K562 (cell line): Measurements from ENCODE around the gene TCFL5. TPM values are rescaled to one million over a fixed set of nuclear protein-coding genes. Genes with fewer than 3 reads are reported as not detected.
A peak's percentile ranks its signal among the peaks of the same experiment; 100 is the strongest.

Source experiments
- HMG20A ChIP-seq: fragments of 450-650 bp; formaldehyde crosslinking; conservative IDR thresholded peaks from 2 replicates; pipeline ENCODE4 v1.4.0; 2020; ENCODE audit warnings: mild to moderate bottlenecking, mixed read lengths
- L3MBTL2 ChIP-seq: fragments of 450-650 bp; IDR thresholded peaks from 2 replicates; pipeline ENCODE4 v1.6.1; 2016; ENCODE audit warnings: mild to moderate bottlenecking, moderate library complexity
- PATZ1 ChIP-seq: fragments of 250-450 bp; sonication (Bioruptor Pico); IDR thresholded peaks from 2 replicates; pipeline ENCODE4 v1.5.0; 2020; ENCODE audit warnings: mild to moderate bottlenecking, borderline replicate concordance
- PHB ChIP-seq: fragments of 250-450 bp; sonication (Bioruptor Pico); IDR thresholded peaks from 2 replicates; pipeline ENCODE4 v1.5.0; 2021
- TAF1 ChIP-seq: IDR thresholded peaks from 2 replicates; pipeline ENCODE4 v1.6.1; 2011; ENCODE audit warnings: mild to moderate bottlenecking, low read length, moderate library complexity; ENCODE audit not compliant: insufficient read depth, control insufficient read depth, severe bottlenecking; ENCODE audit errors: extremely low read depth
- YY1 ChIP-seq, 3 experiments: IDR thresholded peaks; 2 replicates each; pipeline ENCODE4 v1.6.1; 2011; ENCODE audit warnings: low read length in 2 of 3, mild to moderate bottlenecking in 2 of 3, moderate library complexity in 2 of 3, borderline replicate concordance in 1 of 3, control low read depth in 1 of 3, low read depth in 1 of 3; ENCODE audit not compliant: insufficient read depth in 3 of 3, insufficient replicate concordance in 2 of 3, control insufficient read depth in 1 of 3, insufficient read length in 1 of 3; ENCODE audit errors: extremely low read depth in 1 of 3
- ZBTB40 ChIP-seq, 2 experiments: fragments of 450-650 bp in 1 of 2; sonication (generic) in 1 of 2; formaldehyde crosslinking in 1 of 2; IDR thresholded peaks; 2 replicates each; pipeline versions ENCODE4 v1.7.1 to v1.9.0; 2016 to 2022; ENCODE audit warnings: inconsistent platforms in 1 of 2, mild to moderate bottlenecking in 1 of 2, missing genetic modification reagents in 1 of 2
- ZNF146 ChIP-seq: IDR thresholded peaks from one replicate; pipeline ENCODE4 v1.6.1; 2018; ENCODE audit warnings: missing compliant biosample characterization; ENCODE audit not compliant: unreplicated experiment
- ZNF175 ChIP-seq: fragments of 200-800 bp; sonication (Bioruptor generic); IDR thresholded peaks from 2 replicates; pipeline ENCODE4 v1.6.1; 2016; ENCODE audit warnings: low read depth, mild to moderate bottlenecking, missing genetic modification characterization, missing compliant biosample characterization
- ZSCAN29 ChIP-seq: fragments of 450-650 bp; IDR thresholded peaks from 2 replicates; pipeline ENCODE4 v1.6.1; 2017
- polyA plus RNA-seq, 8 experiments: library from polyadenylated mRNA; depleted of rRNA in 4 of 8; stranded (reverse) in 5 of 8; unstranded in 3 of 8; fragments of >200 nt; fragmentation: Nextera tagmentation in 2 of 8; fragmentation: Illumina TruSeq in 1 of 8; extraction: Ambion mirVana in 2 of 8; extraction: Trizol in 1 of 8; gene quantifications; 2 replicates each; pipeline versions ENCODE4 v1.2.1 to v1.2.3, GENCODE V29; 2011 to 2014; ENCODE audit warnings: inconsistent platforms in 1 of 8, missing spikeins in 1 of 8
- total RNA-seq, 7 experiments: library from RNA; depleted of rRNA in 6 of 7; stranded (reverse); fragments of >200 nt in 6 of 7; fragmentation: Illumina TruSeq in 2 of 7; extraction: Trizol in 2 of 7; gene quantifications; 2 replicates each; pipeline versions ENCODE4 v1.2.1 to v1.2.3, GENCODE V29; 2011 to 2021; ENCODE audit warnings: low replicate concordance in 1 of 7
- TF ChIP-seq, protein P1 (sequence below): fragments of 200-400 bp; formaldehyde crosslinking; IDR thresholded peaks from 2 replicates; pipeline ENCODE4 v1.6.1; 2017; ENCODE audit warnings: mild to moderate bottlenecking, low read depth, low read length, moderate library complexity

The TCFL5 gene
- total and polyA plus RNA-seq, 9 of the 15 experiments (the other 6 are each of a cell fraction or from before 2014, with no cell fraction given) = 1.00 to 12.6 (median 9.1) TPM

DNA sequence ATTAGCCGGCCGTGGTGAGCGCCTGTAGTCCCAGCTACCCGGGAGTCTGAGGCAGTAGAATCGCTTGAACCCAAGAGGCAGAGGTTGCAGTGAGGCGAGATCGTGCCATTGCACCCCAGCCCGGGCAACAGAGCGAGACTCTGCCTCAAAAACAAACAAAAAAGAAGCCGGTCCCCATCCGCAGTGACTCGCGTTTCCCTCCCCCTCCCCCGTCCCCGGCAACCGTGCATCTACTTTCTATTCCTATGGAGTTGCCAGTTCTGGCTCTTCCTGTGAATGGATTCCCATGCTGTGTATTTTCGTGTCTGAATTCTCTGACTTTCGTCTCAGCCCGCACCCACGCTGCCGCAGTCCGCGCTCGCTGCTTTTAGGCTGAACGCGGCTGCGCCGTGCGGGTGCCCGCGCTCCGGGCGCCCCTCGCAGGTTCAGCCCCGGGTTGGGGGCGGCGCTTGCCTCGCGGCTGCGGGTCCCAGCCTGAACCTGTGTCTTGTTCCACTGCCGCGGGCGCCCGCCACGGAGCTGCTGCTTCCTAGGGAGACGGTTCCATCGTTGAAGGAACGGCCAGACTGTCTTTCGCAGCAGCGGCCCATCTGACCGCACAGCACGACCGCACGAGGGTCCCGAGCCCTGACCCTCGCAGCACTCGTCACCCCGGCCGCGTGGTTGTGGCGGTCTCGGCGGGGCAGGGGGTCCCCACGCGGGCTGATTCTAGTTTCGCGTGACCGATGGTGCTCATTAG lies 66.4 kb downstream of the TCFL5 start (continued):
- no peak for TF ChIP-seq PATZ1
- TF ChIP-seq ZSCAN29 = no peak
- TF ChIP-seq ZNF146 (CRISPR knock-in tag) = no peak
- no peak for TF ChIP-seq ZBTB40 (IDR thresholded peaks at IDR 0.05)
- TF ChIP-seq ZBTB40 (CRISPR knock-in tag; IDR thresholded peaks at IDR 0.05) = no peak
- TF ChIP-seq HMG20A (CRISPR knock-in tag) = no peak
- no peak for TF ChIP-seq ZNF175 (CRISPR knock-in tag)
- peak in 2 of 3 experiments; percentile 30 to 44 for TF ChIP-seq YY1 (IDR thresholded peaks at IDR 0.05; ENCODE audit: borderline replicate concordance in 1 of 3, control insufficient read depth in 1 of 3, extremely low read depth in 1 of 3, insufficient read depth in 3 of 3, insufficient read length in 1 of 3, insufficient replicate concordance in 2 of 3, low read depth in 1 of 3, low read length in 2 of 3)
- TF ChIP-seq L3MBTL2 = peak; percentile 78
- TF ChIP-seq TAF1 = peak; percentile 61
- 0 out of 2 replicates have a peak, but pooled peaks have one; percentile 11 for TF ChIP-seq PHB (CRISPR knock-in tag)
- TF ChIP-seq, protein P1, sequence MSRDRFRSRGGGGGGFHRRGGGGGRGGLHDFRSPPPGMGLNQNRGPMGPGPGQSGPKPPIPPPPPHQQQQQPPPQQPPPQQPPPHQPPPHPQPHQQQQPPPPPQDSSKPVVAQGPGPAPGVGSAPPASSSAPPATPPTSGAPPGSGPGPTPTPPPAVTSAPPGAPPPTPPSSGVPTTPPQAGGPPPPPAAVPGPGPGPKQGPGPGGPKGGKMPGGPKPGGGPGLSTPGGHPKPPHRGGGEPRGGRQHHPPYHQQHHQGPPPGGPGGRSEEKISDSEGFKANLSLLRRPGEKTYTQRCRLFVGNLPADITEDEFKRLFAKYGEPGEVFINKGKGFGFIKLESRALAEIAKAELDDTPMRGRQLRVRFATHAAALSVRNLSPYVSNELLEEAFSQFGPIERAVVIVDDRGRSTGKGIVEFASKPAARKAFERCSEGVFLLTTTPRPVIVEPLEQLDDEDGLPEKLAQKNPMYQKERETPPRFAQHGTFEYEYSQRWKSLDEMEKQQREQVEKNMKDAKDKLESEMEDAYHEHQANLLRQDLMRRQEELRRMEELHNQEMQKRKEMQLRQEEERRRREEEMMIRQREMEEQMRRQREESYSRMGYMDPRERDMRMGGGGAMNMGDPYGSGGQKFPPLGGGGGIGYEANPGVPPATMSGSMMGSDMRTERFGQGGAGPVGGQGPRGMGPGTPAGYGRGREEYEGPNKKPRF = no peak
